GM13977 (cell line): ENCODE results near the gene SLC1A2.

Source experiments
- DNase-seq: peaks from one replicate; pipeline ENCODE4 v3.0.0; 2012; ENCODE audit warnings: low spot score
- in situ Hi-C: fragments of 300-500 bp; cut with MboI; formaldehyde crosslinking; loops from one replicate; pipeline ENCODE4 v1.12.0; 2022; ENCODE audit warnings: low sequenced_read_pairs, low pct_unique_long_range_greater_than_20kb, mixed read lengths, inconsistent platforms; ENCODE audit not compliant: unreplicated experiment
- TF ChIP-seq, protein P1 (sequence below): IDR thresholded peaks from 2 replicates; pipeline ENCODE4 v1.5.1; 2012; ENCODE audit warnings: mild to moderate bottlenecking, control low read depth; ENCODE audit not compliant: insufficient read depth; ENCODE audit errors: extremely low read depth, missing control alignments

Gene SLC1A2

DNA sequence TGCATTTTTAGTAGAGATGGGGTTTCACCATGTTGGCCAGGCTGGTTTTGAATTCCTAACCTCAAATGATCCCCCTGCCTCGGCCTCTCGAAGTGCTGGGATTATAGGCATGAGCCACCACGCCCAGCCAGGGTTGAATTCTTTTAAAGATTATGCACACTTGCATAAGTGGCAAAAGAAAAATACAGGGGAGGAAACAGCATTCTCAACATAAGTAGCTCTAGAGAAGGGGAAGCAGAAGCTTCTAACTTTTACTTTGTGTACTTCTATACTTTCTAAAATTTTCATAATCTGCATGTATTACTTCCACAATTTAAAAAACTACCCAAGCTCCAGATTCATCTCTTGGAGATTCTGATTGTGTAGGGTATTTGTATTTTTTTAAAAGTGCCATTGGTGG, 108.0 kb downstream of the SLC1A2 start:
- no peak for DNase-seq
- TF ChIP-seq, protein P1, sequence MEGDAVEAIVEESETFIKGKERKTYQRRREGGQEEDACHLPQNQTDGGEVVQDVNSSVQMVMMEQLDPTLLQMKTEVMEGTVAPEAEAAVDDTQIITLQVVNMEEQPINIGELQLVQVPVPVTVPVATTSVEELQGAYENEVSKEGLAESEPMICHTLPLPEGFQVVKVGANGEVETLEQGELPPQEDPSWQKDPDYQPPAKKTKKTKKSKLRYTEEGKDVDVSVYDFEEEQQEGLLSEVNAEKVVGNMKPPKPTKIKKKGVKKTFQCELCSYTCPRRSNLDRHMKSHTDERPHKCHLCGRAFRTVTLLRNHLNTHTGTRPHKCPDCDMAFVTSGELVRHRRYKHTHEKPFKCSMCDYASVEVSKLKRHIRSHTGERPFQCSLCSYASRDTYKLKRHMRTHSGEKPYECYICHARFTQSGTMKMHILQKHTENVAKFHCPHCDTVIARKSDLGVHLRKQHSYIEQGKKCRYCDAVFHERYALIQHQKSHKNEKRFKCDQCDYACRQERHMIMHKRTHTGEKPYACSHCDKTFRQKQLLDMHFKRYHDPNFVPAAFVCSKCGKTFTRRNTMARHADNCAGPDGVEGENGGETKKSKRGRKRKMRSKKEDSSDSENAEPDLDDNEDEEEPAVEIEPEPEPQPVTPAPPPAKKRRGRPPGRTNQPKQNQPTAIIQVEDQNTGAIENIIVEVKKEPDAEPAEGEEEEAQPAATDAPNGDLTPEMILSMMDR, result no peak
- in situ Hi-C loops, result no loop called here

DNA sequence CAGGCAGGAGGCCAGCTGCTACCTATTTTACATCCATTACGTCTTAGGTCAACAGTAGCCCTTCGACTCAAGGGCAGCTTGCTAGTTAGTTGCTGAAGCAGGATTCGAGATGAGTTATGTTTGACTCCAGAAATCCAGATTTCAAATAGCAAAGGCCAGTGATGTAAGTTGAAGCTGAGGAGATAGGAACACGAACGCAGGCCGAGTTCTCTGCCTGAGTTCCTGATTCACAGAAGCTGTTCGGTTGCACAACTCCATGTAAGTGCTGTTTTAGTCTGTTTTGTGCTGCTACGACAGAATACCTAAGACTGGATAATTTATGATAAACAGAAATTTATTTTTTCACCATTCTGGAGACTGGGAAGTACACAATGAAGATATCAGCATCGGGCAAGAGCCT, 111.2 kb downstream of the SLC1A2 start:
- DNase-seq, result no peak
- TF ChIP-seq, protein P1, result no peak
- in situ Hi-C loops, result no loop called here

DNA sequence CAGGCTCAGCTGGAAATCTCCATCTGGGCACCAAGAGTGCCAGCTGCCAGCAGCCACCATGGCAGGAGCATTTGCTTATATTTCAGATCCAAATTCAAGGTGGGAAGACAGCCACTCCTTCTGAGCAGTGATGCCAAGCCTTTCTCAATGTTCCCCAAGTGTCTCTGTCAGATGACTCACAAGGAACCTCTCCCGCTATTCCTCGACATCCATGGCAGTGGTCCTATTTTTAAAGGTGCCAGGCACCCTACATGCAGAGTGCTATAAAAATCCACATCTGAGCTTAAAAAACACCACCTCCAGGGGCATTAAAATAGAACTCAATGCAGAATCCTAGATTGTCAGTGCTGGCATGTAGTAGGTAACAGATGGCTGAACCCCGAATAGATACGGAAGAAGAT, 112.1 kb downstream of the SLC1A2 start:
- in situ Hi-C loops, result no loop called here
- DNase-seq, result no peak
- TF ChIP-seq, protein P1, result no peak

DNA sequence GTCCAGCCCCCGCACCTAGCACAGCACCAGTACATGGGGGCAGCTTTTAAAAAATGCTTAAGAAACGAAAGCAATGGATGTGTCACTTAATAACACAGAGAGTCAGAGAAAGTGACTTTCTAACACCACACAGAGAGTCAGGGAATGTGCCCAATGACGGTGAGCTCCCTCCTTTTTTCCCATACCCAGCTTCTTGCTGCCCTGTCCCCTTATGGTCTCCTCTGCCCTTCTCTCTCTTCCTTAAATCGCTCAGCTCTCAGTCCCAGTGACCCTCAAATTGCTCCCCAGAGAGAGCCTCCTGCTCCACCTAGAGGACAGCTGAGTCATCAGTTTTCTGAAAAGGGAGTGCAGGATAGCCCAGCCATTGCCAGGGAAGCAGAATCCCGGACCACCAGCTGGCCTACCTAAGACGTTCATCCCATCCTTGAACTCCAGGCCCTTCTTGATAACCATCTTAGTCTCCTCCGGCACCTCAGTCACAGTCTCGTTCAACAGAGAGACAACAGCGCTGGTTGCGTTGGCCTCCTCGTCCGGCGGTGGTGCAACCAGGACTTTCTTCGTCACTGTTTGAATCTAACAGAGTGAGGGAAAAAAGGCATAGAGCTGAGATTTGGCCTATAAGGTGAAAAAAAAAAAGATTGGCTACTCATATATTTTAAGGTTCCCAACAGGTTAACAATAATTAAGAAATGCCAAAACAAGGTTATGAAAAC, 113.5 kb downstream of the SLC1A2 start:
- DNase-seq, result peak; percentile 48
- in situ Hi-C loops, result no loop called here
- TF ChIP-seq, protein P1, result peak; percentile 77

DNA sequence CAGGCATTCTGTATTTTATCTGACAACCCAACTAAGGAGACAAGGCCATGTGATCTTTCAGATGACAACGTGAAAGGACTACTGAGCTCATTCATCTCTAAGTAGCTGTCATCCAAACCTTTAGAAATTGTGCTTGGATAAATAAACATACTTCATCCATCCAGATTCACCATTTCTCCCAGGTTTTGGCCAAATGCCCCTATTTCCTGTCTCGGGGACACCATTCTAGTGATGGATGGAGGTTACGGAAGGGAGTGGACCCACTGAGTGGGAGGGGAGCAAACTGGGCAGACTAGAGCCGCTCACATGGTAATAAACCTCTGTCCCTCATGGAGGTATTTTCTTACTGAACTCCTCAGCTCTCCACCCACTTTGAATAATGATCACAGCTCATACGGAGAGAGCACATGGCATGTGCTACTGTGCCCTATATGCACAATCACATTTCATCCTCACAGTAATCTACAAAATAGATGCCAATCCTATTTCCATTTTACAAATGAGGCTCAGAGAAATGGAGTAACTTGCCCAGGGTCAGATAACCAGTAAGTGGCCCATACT, 114.4 kb downstream of the SLC1A2 start:
- TF ChIP-seq, protein P1, result no peak
- DNase-seq, result no peak
- in situ Hi-C loops, result no loop called here

DNA sequence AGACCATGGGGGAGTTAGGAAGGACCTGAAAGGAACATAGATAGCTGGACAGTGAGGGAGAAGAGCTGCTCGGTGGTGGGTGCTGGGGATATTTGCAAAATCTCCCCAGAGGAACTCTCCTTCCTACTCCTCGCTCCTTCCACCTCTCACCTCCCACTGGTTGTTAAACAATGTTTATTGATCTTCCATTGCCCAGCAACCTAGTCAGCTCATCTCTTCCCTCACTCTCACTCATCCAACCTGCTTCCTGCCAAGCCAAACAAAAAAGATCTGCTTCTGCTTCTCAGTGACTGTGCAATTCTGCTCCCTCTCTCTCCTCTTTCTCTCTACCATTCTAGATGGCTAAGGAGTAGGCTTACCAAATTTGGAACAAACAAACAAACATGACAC, 115.0 kb downstream of the SLC1A2 start:
- in situ Hi-C loops, result no loop called here
- TF ChIP-seq, protein P1, result no peak
- peak; percentile 12 for DNase-seq
